Endothelial cell (in vitro differentiated cells): ENCODE results near the gene SPG7. TPM values are rescaled to one million over a fixed set of nuclear protein-coding genes. Genes with fewer than 3 reads are reported as not detected.
A peak's percentile ranks its signal among the peaks of the same experiment; 100 is the strongest.

Source experiments
- DNase-seq: peaks from one replicate; pipeline ENCODE4 v3.0.0; 2021; ENCODE audit warnings: low spot score
- H3K27ac Mint-ChIP-seq: one replicate; pipeline ENCODE4 v1.8.0; 2021; ENCODE audit warnings: mixed read lengths, inconsistent platforms; ENCODE audit not compliant: unreplicated experiment
- H3K27me3 Mint-ChIP-seq: one replicate; pipeline ENCODE4 v1.8.0; 2021; ENCODE audit warnings: mild to moderate bottlenecking, moderate library complexity, mixed read lengths, inconsistent platforms; ENCODE audit not compliant: unreplicated experiment
- H3K36me3 Mint-ChIP-seq: one replicate; pipeline ENCODE4 v1.8.0; 2021; ENCODE audit warnings: mild to moderate bottlenecking, low read depth, mixed read lengths, inconsistent platforms; ENCODE audit not compliant: unreplicated experiment
- H3K4me1 Mint-ChIP-seq: one replicate; pipeline ENCODE4 v1.8.0; 2021; ENCODE audit warnings: mild to moderate bottlenecking, mixed read lengths, inconsistent platforms; ENCODE audit not compliant: unreplicated experiment
- H3K4me3 Mint-ChIP-seq: one replicate; pipeline ENCODE4 v1.8.0; 2021; ENCODE audit warnings: mild to moderate bottlenecking, mixed read lengths, inconsistent platforms; ENCODE audit not compliant: unreplicated experiment
- H3K9me3 Mint-ChIP-seq: one replicate; pipeline ENCODE4 v1.8.0; 2021; ENCODE audit warnings: mixed read lengths, inconsistent platforms; ENCODE audit not compliant: unreplicated experiment
- CTCF ChIP-seq: fragments of 200-600 bp; sonication (generic); IDR thresholded peaks from one replicate; pipeline ENCODE4 v1.5.0; 2021; ENCODE audit warnings: antibody characterized with exemption; ENCODE audit not compliant: unreplicated experiment
- total RNA-seq: library from RNA; stranded (reverse); fragmentation: NEBNext Ultra II Directional; extraction: Animal tissue kit (Norgen Biotek cat#: 25700); gene quantifications from one replicate; pipeline ENCODE4 v1.2.1, GENCODE V29; 2021; ENCODE audit not compliant: unreplicated experiment

SPG7 gene
- total RNA-seq, 1 donor from 2014 or later: 207 TPM

- H3K27ac Mint-ChIP-seq: no peak overlapping the region
- no peaks in the 10 kb centered on the region for H3K9me3 Mint-ChIP-seq
- H3K27me3 Mint-ChIP-seq: no peaks in the 10 kb centered on the region
- no peak for TF ChIP-seq CTCF
- no peak overlapping the region for H3K4me3 Mint-ChIP-seq
- H3K36me3 Mint-ChIP-seq: no peaks in the 10 kb centered on the region
- H3K4me1 Mint-ChIP-seq: peaks cover 4% of the 10 kb centered on the region
- no peak for DNase-seq
Observed at GRCh38 chr16:89499767-89500166, 8.4 kb upstream of the SPG7 start.

GRCh38 chr16:89502081-89502843 lies 5.9 kb upstream of the SPG7 start:
- peaks cover 4% of the 10 kb centered on the region for H3K27me3 Mint-ChIP-seq
- peaks cover 17% of the 10 kb centered on the region for H3K4me1 Mint-ChIP-seq
- no peaks in the 10 kb centered on the region for H3K9me3 Mint-ChIP-seq
- no peak overlapping the region for H3K4me3 Mint-ChIP-seq
- H3K36me3 Mint-ChIP-seq: no peaks in the 10 kb centered on the region
- H3K27ac Mint-ChIP-seq: no peak overlapping the region
- TF ChIP-seq CTCF: no peak
- no peak for DNase-seq

GRCh38 chr16:89504091-89504490 lies 4.1 kb upstream of the SPG7 start:
- no peak for DNase-seq
- TF ChIP-seq CTCF: no peak
- H3K27me3 Mint-ChIP-seq: peaks cover 6% of the 10 kb centered on the region
- no peaks in the 10 kb centered on the region for H3K36me3 Mint-ChIP-seq
- no peak overlapping the region for H3K27ac Mint-ChIP-seq
- H3K4me3 Mint-ChIP-seq: no peak overlapping the region
- H3K4me1 Mint-ChIP-seq: peaks cover 21% of the 10 kb centered on the region
- no peaks in the 10 kb centered on the region for H3K9me3 Mint-ChIP-seq

DNA sequence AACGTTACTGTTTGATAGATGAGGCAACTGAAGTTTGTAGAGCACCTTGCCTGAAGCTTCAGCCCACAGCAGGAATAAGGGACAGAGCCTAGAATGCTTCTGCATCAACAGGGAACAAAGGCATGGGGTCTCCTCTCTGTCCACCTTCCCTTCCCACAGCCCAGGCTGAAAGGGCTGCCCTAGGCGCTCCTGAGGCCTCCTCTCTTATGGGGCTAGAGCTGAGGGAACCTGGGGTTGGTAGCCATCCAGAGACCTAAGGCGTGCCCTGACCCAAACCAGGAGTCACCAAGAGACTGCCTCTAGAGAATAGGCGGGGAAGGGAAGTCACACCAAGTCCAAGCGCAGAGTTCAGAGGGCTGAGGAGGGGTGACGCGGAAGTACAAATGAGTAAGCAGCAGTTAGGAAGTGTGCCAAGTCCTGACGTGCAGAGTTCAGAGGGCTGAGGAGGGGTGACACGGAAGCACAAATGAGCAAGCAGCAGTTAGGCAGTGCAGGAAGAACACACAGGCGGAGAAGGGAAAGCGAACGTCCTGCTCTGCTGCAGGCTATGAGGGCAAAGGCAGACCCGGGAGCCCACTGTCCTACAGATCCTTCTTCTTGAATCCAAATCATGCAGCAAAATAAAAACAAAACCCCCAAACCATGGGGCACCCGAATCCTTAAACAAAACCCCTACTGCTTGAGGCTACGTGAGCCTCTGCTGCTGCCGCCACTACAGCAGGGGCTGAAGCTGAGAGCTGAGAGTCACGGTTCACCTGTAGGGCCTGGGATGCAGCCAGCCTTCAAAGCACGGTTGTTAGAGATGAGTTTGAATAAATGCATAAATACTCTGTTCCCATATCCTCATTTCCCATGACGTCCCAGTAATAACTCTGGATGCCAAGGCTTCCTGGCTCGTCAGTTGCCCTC lies 2.7 kb upstream of the SPG7 start:
- TF ChIP-seq CTCF: no peak
- Mint-ChIP-seq H3K36me3 (no peaks in the 10 kb centered on the region), H3K27me3 (peaks cover 9% of the 10 kb centered on the region), H3K9me3 (no peaks in the 10 kb centered on the region), H3K4me1 (peaks cover 21% of the 10 kb centered on the region), H3K27ac (peak overlapping the region; percentile 50), H3K4me3 (peak overlapping the region; percentile 73)
- no peak for DNase-seq
